Epidermal melanocyte (primary cell): ENCODE results near the gene GATA6.
"Not testable (repeated sequence)": the region's sequence is repeated elsewhere in the genome, so short reads cannot be mapped to it uniquely, and the experiment has no call there.

ENCODE experiments used
- DNase-seq: peaks from one replicate; pipeline ENCODE4 v3.0.0; 2011; ENCODE audit warnings: low spot score; ENCODE audit not compliant: insufficient read length

The GATA6 gene

GRCh38 chr18:22180722-22181121 is 11.3 kb downstream of the GATA6 start:
- DNase-seq = no peak

- no peak for DNase-seq
Measured at GRCh38 chr18:22182884-22183697, 13.7 kb downstream of the GATA6 start.

GRCh38 chr18:22183698-22184170 is 14.3 kb downstream of the GATA6 start:
- DNase-seq = no peak

- DNase-seq = not testable (repeated sequence)
Measured at GRCh38 chr18:22184573-22184972, 15.2 kb downstream of the GATA6 start.

- DNase-seq = no peak
Measured at GRCh38 chr18:22185273-22185672, 15.9 kb downstream of the GATA6 start.

GRCh38 chr18:22185771-22186386 is 16.5 kb downstream of the GATA6 start:
- DNase-seq = no peak

GRCh38 chr18:22186484-22186971 is 17.1 kb downstream of the GATA6 start:
- DNase-seq = no peak

- DNase-seq = no peak
Measured at GRCh38 chr18:22188559-22189267, 19.3 kb downstream of the GATA6 start.

GRCh38 chr18:22189449-22190166 is 20.2 kb downstream of the GATA6 start:
- no peak for DNase-seq

- DNase-seq = no peak
Measured at GRCh38 chr18:22191346-22191695, 21.9 kb downstream of the GATA6 start.

- no peak for DNase-seq
Measured at GRCh38 chr18:22191923-22192322, 22.5 kb downstream of the GATA6 start.

- DNase-seq = no peak
Measured at GRCh38 chr18:22193466-22193865, 24.1 kb downstream of the GATA6 start.

- DNase-seq = no peak
Measured at GRCh38 chr18:22194151-22194598, 24.8 kb downstream of the GATA6 start.

GRCh38 chr18:22195052-22195451 is 25.7 kb downstream of the GATA6 start:
- no peak for DNase-seq

GRCh38 chr18:22196943-22197342 is 27.6 kb downstream of the GATA6 start:
- DNase-seq = not testable (repeated sequence)

- DNase-seq = no peak
Measured at GRCh38 chr18:22197668-22198067, 28.3 kb downstream of the GATA6 start.

- DNase-seq = no peak
Measured at GRCh38 chr18:22198163-22198562, 28.8 kb downstream of the GATA6 start.

GRCh38 chr18:22199005-22199404 is 29.6 kb downstream of the GATA6 start:
- DNase-seq = no peak

GRCh38 chr18:22200611-22201225 is 31.3 kb downstream of the GATA6 start:
- no peak for DNase-seq

- DNase-seq = no peak
Measured at GRCh38 chr18:22203035-22203434, 33.6 kb downstream of the GATA6 start.
